ENCODE data around the gene MT2A.

- TF ChIP-seq CTCF (conservative IDR thresholded peaks at IDR 0.05; ENCODE audit: low read depth, low read length) (no peak), EZH2 (IDR thresholded peaks at IDR 0.05; ENCODE audit: low read length, unreplicated experiment) (no peak)
These were observed 23.4 kb downstream of the MT2A start for GRCh38 chr16:56631832-56632155.
